GM12878 (cell line): ENCODE data around the gene PLA2G1B.

ENCODE experiments used
- CREM ChIP-seq: IDR thresholded peaks from 2 replicates; pipeline ENCODE4 v1.6.1; 2014; ENCODE audit warnings: antibody characterized with exemption, low read depth
- CTCF ChIP-seq, 3 experiments: IDR thresholded peaks in 2 of 3; conservative IDR thresholded peaks in 1 of 3; 2 replicates each; pipeline ENCODE4 v1.5.1; 2011; ENCODE audit warnings: low read depth in 3 of 3, low read length in 3 of 3, mild to moderate bottlenecking in 3 of 3, control low read depth in 2 of 3, moderate library complexity in 2 of 3, inconsistent platforms in 1 of 3, mixed read lengths in 1 of 3; ENCODE audit not compliant: control insufficient read depth in 2 of 3, insufficient read depth in 1 of 3; ENCODE audit errors: extremely low read depth in 1 of 3
- EP300 ChIP-seq, 2 experiments: fragments of 150-350 bp in 1 of 2; IDR thresholded peaks; 2 replicates each; pipeline ENCODE4 v1.6.1; 2011 to 2012; ENCODE audit warnings: low read depth in 2 of 2, low read length in 2 of 2, borderline replicate concordance in 1 of 2, improper control_type of control experiment in 1 of 2, inconsistent platforms in 1 of 2; ENCODE audit not compliant: control insufficient read depth in 1 of 2
- MYC ChIP-seq: IDR thresholded peaks from 2 replicates; pipeline ENCODE4 v1.6.1; 2011; ENCODE audit warnings: mild to moderate bottlenecking, low read length, moderate library complexity, inconsistent platforms; ENCODE audit not compliant: insufficient read depth, insufficient replicate concordance, insufficient read length, severe bottlenecking
- PML ChIP-seq: IDR thresholded peaks from 2 replicates; pipeline ENCODE4 v1.6.1; 2012; ENCODE audit warnings: low read length, inconsistent platforms
- POLR2A ChIP-seq: IDR thresholded peaks from 2 replicates; pipeline ENCODE4 v1.6.1; 2011; ENCODE audit warnings: low read depth, mild to moderate bottlenecking, low read length
- POLR2AphosphoS5 ChIP-seq: IDR thresholded peaks from 2 replicates; pipeline ENCODE4 v1.6.1; 2011; ENCODE audit warnings: mild to moderate bottlenecking, low read length, inconsistent platforms
- ZNF274 ChIP-seq: IDR thresholded peaks from one replicate; pipeline ENCODE4 v1.8.0; 2011; ENCODE audit not compliant: insufficient read length, insufficient read depth

GRCh38 chr12:120363274-120363855 is 35.8 kb upstream of the PLA2G1B start:
- no peak for TF ChIP-seq POLR2AphosphoS5
- TF ChIP-seq POLR2A, result no peak
- no peak for TF ChIP-seq CTCF (IDR thresholded peaks at IDR 0.05 in 2 of 3, conservative IDR thresholded peaks at IDR 0.05 in 1 of 3; ENCODE audit: control insufficient read depth in 2 of 3, extremely low read depth in 1 of 3, insufficient read depth in 1 of 3, low read depth in 3 of 3, low read length in 3 of 3)
- no peak for TF ChIP-seq MYC
- TF ChIP-seq ZNF274, result no peak
- no peak for TF ChIP-seq EP300 (IDR thresholded peaks at IDR 0.05; ENCODE audit: borderline replicate concordance in 1 of 2, control insufficient read depth in 1 of 2, low read depth in 2 of 2, low read length in 2 of 2)
- TF ChIP-seq CREM, result no peak
- no peak for TF ChIP-seq PML
